Osteocyte (in vitro differentiated cells): ENCODE measurements around the gene PROX1. TPM values are rescaled to one million over a fixed set of nuclear protein-coding genes. Genes with fewer than 3 reads are reported as not detected.

Experiments used
- DNase-seq: peaks from one replicate; pipeline ENCODE4 v3.0.0; 2021; ENCODE audit warnings: mixed read lengths; ENCODE audit not compliant: unreplicated experiment; ENCODE audit errors: extremely low spot score
- H3K27ac Mint-ChIP-seq: one replicate; pipeline ENCODE4 v1.8.0; 2021; ENCODE audit warnings: mild to moderate bottlenecking, mixed read lengths; ENCODE audit not compliant: unreplicated experiment
- H3K27me3 Mint-ChIP-seq: one replicate; pipeline ENCODE4 v1.8.0; 2021; ENCODE audit warnings: mixed read lengths; ENCODE audit not compliant: unreplicated experiment
- H3K36me3 Mint-ChIP-seq: one replicate; pipeline ENCODE4 v1.8.0; 2021; ENCODE audit warnings: mixed read lengths; ENCODE audit not compliant: unreplicated experiment
- H3K4me1 Mint-ChIP-seq: one replicate; pipeline ENCODE4 v1.8.0; 2021; ENCODE audit warnings: mixed read lengths; ENCODE audit not compliant: unreplicated experiment
- H3K4me3 Mint-ChIP-seq: one replicate; pipeline ENCODE4 v1.8.0; 2021; ENCODE audit warnings: mild to moderate bottlenecking, moderate library complexity, mixed read lengths; ENCODE audit not compliant: unreplicated experiment
- H3K9me3 Mint-ChIP-seq: one replicate; pipeline ENCODE4 v1.8.0; 2021; ENCODE audit warnings: mixed read lengths; ENCODE audit not compliant: unreplicated experiment
- CTCF ChIP-seq: fragments of 200-600 bp; sonication (generic); IDR thresholded peaks from 2 replicates; pipeline ENCODE4 v1.5.0; 2021; ENCODE audit warnings: antibody characterized with exemption, mild to moderate bottlenecking, moderate library complexity
- total RNA-seq: library from RNA; stranded (reverse); gene quantifications from 2 replicates; pipeline ENCODE4 v1.2.1, GENCODE V29; 2021

PROX1 gene
- total RNA-seq, 1 donor from 2014 or later, result 0.32 TPM

- Mint-ChIP-seq H3K4me1 (peaks cover 11% of the 10 kb centered on the region), H3K27me3 (peaks cover 66% of the 10 kb centered on the region), H3K27ac (no peak overlapping the region), H3K9me3 (no peaks in the 10 kb centered on the region), H3K4me3 (no peak overlapping the region), H3K36me3 (no peaks in the 10 kb centered on the region)
- TF ChIP-seq CTCF, result no peak
- DNase-seq, result no peak
Observed at GRCh38 chr1:213979751-213980586, 7.8 kb upstream of the PROX1 start.

- no peak overlapping the region for H3K4me3 Mint-ChIP-seq
- peaks cover 71% of the 10 kb centered on the region for H3K27me3 Mint-ChIP-seq
Observed at GRCh38 chr1:213980906-213981305, 6.9 kb upstream of the PROX1 start.

DNA sequence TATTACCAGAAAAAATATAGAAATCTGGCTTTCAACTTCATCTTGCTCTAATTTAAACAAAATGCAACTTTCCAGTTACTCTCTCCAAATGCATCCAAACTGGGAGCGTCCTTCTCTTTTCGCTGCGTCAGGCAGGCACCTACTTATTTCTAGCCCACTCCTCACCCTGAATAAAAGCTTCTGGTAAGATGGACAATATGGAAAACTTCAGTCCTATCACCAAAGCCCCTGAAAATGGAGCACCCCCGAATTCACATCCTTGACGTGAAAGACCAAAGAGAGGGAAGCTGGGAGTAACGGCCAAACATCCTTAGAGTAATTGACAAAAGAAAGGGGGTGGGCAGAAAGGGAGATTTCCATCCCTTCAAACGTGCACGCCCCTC lies 5.5 kb upstream of the PROX1 start:
- no peak overlapping the region for H3K27ac Mint-ChIP-seq

More at GRCh38 chr1:213980906-213981305, 6.9 kb upstream of the PROX1 start:
- no peaks in the 10 kb centered on the region for H3K9me3 Mint-ChIP-seq
- H3K36me3 Mint-ChIP-seq, result no peaks in the 10 kb centered on the region
- no peak for DNase-seq
- no peak for TF ChIP-seq CTCF
- H3K4me1 Mint-ChIP-seq, result peaks cover 12% of the 10 kb centered on the region
- no peak overlapping the region for H3K27ac Mint-ChIP-seq

DNA sequence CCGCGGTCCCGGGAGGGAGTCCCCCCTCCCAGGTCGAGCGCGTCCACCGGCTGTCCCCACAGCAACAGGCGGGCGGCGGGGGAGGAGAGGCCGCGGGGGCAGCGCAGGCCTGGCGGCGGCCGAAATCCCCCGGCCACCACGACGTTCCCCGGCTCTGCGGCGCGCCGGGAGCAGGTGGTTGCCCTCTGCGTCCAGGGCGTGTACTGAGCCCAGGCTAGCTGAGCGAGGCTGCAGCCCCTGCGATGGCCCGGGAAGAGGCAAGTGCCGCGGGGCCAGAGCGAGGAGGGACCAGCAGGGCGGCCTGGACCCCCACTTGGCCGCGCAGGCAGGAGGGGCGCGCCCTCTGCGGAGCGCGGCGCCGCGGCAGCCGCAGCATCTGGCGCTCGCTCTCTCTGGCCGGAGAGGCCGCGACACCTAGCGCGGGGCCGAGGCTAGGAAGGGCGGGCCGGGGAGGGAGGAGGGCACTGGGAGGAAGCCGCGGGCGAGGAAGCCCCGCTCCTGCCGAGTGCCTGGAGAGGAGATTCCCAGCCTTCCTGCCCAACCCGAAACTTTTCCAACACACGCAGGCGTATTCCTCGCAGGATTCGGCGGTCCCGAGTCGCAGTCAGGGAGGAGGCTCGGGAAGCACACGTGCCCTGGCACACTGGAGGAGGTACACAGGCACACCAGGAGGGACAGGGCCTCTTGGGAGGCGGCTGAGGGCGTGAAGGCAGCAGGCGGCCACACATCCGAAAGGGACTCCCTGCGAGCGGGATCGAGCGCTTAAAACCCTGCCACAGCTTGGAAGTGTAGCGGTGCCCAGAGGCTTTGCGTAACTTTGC lies 4.9 kb upstream of the PROX1 start:
- Mint-ChIP-seq H3K27me3 (peaks cover 80% of the 10 kb centered on the region), H3K4me1 (peaks cover 29% of the 10 kb centered on the region), H3K27ac (no peak overlapping the region), H3K9me3 (no peaks in the 10 kb centered on the region), H3K4me3 (no peak overlapping the region), H3K36me3 (no peaks in the 10 kb centered on the region)
- no peak for DNase-seq
- TF ChIP-seq CTCF, result no peak

More for the DNA sequence above, 5.5 kb upstream of the PROX1 start:
- H3K4me1 Mint-ChIP-seq, result peaks cover 25% of the 10 kb centered on the region
- H3K36me3 Mint-ChIP-seq, result no peaks in the 10 kb centered on the region
- no peak overlapping the region for H3K4me3 Mint-ChIP-seq
- H3K27me3 Mint-ChIP-seq, result peaks cover 81% of the 10 kb centered on the region
- H3K9me3 Mint-ChIP-seq, result no peaks in the 10 kb centered on the region
- DNase-seq, result no peak
- no peak for TF ChIP-seq CTCF
